HG03045 (cell line): ENCODE measurements around the gene GNA14.
"Not testable (repeated sequence)": the region's sequence is repeated elsewhere in the genome, so short reads cannot be mapped to it uniquely, and the experiment has no call there.

Source experiments
- ATAC-seq: cut with Tn5 transposase; IDR thresholded peaks from one replicate; pipeline ENCODE4 v1.9.1; 2021; ENCODE audit warnings: mild to moderate bottlenecking, moderate library complexity; ENCODE audit not compliant: unreplicated experiment

GNA14 gene

GRCh38 chr9:77455312-77455927 lies 192.7 kb downstream of the GNA14 start:
- peak; percentile 40 for ATAC-seq

GRCh38 chr9:77454663-77455062 lies 193.5 kb downstream of the GNA14 start:
- ATAC-seq, result no peak

DNA sequence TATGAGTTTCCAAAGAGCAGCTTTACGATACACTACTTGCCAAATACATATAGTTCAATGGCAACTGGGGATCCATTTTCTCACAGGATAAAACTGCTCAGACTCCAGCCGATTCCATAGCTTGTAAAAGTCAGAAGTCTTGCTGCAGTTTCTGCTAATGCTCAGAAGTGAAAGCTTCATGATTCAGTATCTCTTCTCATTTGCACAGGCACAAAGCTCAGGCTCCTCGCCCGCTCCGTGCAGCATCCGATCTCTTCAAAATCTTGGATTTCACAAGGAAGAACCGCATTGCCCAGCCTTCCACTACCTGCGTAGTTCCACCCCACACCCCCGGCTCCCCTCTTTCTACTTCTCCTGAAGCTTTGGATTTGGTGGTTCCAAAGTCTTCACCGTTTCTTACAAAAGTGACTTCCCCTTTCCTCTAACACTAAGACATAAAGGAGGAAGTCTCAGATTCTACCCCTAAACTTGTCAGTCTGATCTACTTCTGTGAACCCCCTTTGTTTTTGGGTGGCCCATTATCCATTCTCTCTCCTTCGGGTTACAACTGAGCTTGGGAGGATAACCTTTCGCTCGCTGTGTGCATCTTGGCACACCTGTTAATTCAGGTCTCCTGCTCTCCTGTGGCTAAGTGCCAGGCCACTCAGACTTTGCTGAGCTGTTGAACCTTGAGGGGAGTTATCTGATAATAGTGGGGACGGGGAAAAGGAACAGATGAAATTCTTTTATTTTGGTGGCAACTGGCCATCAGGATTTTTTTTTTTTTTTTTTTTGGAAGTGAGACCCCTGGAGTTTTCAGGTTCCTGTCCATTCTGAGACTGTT lies 194.1 kb downstream of the GNA14 start:
- ATAC-seq, result no peak

GRCh38 chr9:77451507-77451906 lies 196.6 kb downstream of the GNA14 start:
- ATAC-seq, result no peak

GRCh38 chr9:77450085-77450475 lies 198.0 kb downstream of the GNA14 start:
- no peak for ATAC-seq

GRCh38 chr9:77449240-77450084 lies 198.7 kb downstream of the GNA14 start:
- no peak for ATAC-seq

DNA sequence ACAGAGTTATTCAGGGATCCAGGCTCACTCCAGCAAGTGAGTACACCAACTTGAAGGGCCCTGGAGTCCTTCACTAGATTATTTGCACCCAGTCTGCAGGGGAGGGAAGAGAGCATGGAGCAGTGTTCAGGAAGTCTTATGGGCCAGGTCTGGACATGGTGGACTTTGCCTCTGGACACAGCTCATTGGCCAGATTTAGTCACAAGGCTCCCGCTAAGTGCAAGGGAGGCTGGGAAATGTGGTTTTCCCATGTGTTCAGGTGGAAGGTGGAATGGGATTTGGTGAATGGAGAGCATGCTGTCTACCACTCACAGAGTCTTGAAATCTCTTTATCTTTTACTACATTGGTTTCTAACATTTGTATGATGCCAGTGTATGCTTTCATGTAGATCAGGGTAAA lies 200.5 kb downstream of the GNA14 start:
- ATAC-seq, result no peak

- no peak for ATAC-seq
Observed at GRCh38 chr9:77442436-77442835, 205.7 kb downstream of the GNA14 start.

- not testable (repeated sequence) for ATAC-seq
Observed at GRCh38 chr9:77441124-77441523, 207.0 kb downstream of the GNA14 start.

- no peak for ATAC-seq
Observed at GRCh38 chr9:77440057-77440456, 208.1 kb downstream of the GNA14 start.

- no peak for ATAC-seq
Observed at GRCh38 chr9:77438653-77439052, 209.5 kb downstream of the GNA14 start.

DNA sequence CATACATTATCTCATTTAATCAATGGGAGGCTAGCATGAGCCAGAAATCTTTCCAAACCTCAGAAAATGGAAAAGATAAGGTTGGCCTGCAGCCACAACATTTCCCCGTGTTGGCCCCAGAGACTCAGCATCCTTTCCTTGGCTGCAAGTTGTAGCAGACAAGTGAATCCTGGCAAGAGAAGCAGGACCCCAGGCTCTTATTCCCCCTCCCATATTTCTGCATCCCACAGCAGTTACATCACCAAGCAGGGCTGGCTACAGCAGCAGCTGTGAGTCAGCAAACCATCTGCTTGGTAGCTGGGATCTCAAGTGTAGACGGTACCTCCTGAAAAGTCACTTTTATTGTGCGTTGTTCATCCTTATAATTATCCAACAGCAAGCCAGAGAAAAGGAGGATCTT lies 212.4 kb downstream of the GNA14 start:
- ATAC-seq, result no peak

DNA sequence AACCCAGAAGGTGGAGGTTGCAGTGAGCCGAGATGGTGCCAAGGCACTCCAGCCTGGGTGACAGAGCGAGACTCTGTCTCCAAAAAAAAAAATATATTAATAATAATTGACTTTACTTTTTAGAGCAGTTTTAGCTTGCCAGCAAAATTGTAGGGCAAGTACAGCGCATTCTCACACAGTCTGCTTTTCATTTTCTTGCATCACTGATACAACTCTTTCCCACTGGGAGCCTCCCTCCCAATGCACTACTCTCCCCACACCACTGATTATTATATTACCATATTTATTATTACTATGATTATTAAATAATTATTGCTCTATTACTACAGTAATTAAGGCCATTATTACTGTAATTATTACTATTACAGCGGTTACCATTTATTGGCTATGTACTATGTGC lies 212.8 kb downstream of the GNA14 start:
- no peak for ATAC-seq

- no peak for ATAC-seq
Observed at GRCh38 chr9:77433675-77434445, 214.3 kb downstream of the GNA14 start.

DNA sequence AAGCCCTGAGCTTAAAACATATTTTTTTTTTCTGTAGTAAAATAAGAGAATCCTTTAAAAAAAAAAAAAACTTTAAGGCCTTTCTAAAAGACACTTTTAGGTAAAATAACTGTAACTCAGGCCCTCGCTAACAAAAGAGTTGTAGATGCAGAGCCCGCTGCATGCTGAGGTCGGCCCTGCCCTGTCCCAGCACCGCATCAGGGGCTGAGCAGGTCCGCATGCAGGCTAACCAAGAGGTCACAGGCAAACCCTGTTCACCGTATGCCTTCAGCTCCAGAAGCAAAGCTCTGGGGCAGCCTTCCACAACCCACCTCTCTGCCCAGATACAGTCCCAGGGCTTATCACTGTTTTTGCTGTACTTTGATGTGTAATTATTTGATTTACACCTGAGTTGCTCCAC lies 216.1 kb downstream of the GNA14 start:
- no peak for ATAC-seq

DNA sequence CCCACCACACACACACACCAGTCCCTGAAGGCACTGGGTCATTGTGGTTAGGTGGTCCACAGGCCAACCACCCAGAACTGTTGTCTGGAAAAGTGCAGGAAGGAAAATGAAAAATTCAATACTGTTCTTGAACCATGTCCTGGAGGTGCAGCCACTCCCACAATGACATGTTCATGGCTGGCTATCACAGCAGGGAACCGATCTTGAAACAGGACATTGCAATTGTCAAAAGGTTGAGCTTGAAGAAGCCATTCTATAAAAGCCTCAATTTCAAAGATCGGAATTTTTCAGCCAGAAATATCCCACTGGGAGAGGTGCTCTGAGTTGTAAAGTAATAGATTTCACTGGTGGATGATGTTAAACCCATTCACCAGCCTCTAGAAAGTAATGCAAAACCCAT lies 218.2 kb downstream of the GNA14 start:
- ATAC-seq, result no peak

DNA sequence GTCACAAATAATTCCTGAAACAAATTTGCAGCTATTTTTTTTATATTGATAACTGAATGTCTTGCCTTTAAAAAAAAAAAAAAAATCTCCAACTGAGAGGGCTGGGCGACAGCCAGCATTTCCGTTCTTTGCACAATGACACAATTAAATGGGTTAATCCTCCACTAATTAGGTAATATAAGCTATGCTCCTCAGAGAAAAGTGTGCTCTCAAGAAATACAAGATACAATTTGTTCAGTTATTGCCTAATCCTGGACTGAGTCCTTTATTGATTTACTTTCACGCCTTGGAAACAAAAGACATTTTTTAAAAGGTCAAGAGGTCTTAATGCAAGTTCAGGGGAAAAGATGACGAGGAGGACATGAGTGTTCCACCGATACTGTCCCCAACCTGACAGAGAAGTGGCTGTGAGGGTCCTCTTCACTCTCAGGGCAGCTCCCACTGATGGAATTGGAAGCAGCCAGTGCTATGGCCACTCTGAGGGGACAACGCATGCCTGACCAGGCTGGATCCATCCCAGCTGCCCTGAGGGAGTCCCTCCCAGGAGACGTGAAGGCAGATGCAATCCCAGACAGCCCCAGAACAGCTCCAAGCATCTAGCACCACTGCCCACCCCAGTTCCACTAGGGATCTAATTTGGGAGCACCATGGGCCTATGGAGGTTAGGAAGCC lies 220.7 kb downstream of the GNA14 start:
- ATAC-seq, result no peak

DNA sequence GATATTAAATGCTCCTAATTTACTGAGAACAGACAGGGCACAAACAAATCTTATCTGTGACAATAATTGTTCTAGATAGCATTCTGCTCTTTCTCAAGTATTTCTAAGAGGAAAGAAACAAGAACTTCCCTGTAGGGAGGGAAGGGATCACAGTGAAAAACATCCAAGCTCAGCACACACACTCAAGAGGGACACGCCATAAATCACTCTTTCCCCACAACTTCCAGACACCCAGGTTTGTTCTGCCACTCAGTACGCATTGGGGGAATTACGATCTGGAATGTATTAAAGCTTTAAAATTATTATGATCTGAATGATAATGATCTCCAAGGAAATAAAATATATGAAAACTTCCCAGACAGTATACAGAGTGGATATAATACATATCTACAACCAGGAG lies 221.4 kb downstream of the GNA14 start:
- no peak for ATAC-seq

GRCh38 chr9:77424993-77425392 lies 223.1 kb downstream of the GNA14 start:
- no peak for ATAC-seq

DNA sequence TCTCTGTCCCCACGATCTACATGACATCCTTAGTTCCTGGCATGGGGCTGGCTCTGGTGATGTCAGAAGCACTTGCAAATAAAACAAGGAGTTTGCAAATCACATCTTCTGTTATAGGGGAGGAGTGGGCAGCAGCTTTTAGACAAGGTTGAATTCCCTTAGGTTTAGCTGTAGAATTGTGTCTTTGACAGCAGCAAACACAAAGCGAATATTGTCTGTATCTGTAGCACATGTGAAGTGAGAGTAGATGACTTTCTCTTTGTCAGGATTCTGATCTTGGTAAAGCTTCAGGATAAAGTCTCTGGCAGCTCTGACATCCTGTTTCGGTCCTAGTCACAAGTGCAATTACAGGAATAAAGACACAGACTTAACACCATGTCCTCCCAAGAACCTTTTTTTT lies 224.3 kb downstream of the GNA14 start:
- no peak for ATAC-seq
